Heart right ventricle (tissue), 16 donors: Measurements from ENCODE around the gene ZNF616. TPM values are rescaled to one million over a fixed set of nuclear protein-coding genes. Genes with fewer than 3 reads are reported as not detected.
"Not testable (repeated sequence)": the region's sequence is repeated elsewhere in the genome, so short reads cannot be mapped to it uniquely, and the experiment has no call there.

Experiments used
- ATAC-seq, 8 donors: fragments of 200-7000 bp; cut with Tn5 transposase; one replicate each; pipeline ENCODE4 v1.9.1; 2020; ENCODE audit warnings: mild to moderate bottlenecking in 8 of 8, moderate library complexity in 8 of 8, moderate number of reproducible peaks in 1 of 8
- DNase-seq, 2 donors: peaks; one replicate each; pipeline ENCODE4 v3.0.0-alpha.2; 2020
- H3K27ac ChIP-seq, 10 donors: fragments of 200-600 bp; sonication (generic) in 2 of 10; one replicate each; pipeline versions ENCODE4 v1.5.0 to v1.8.0; 2020 to 2022; ENCODE audit warnings: mild to moderate bottlenecking in 3 of 10
- H3K27me3 ChIP-seq, 7 donors: fragments of 200-600 bp; one replicate each; pipeline ENCODE4 v1.8.0; 2021 to 2022; ENCODE audit warnings: mild to moderate bottlenecking in 2 of 7
- H3K36me3 ChIP-seq, 9 donors: fragments of 200-600 bp; sonication (generic) in 1 of 9; one replicate each; pipeline versions ENCODE4 v1.5.0 to v1.8.0; 2020 to 2022; ENCODE audit warnings: mild to moderate bottlenecking in 2 of 9
- H3K4me1 ChIP-seq, 9 donors: fragments of 200-600 bp; sonication (generic) in 1 of 9; one replicate each; pipeline versions ENCODE4 v1.5.0 to v1.8.0; 2020 to 2022; ENCODE audit warnings: mild to moderate bottlenecking in 4 of 9
- H3K4me3 ChIP-seq, 10 donors: fragments of 200-600 bp; sonication (generic) in 2 of 10; one replicate each; pipeline versions ENCODE4 v1.5.0 to v1.8.0; 2020 to 2022; ENCODE audit warnings: mild to moderate bottlenecking in 7 of 10, moderate library complexity in 2 of 10
- H3K9me3 ChIP-seq, 11 donors: fragments of 200-600 bp in 10 of 11; sonication (generic) in 2 of 11; one replicate each; pipeline versions ENCODE4 v1.5.0 to v1.8.0; 2013 to 2022; ENCODE audit warnings: mild to moderate bottlenecking in 2 of 11, control low read depth in 1 of 11, moderate library complexity in 1 of 11
- WGBS, 2 donors: extraction: QIAGEN DNeasy Blood & Tissue Kit; methylation state at CpG; one replicate each; pipeline ENCODE4 v1.1.7; 2013; ENCODE audit warnings: inconsistent platforms in 1 of 2; 5-methylcytosine and 5-hydroxymethylcytosine counted together
- intact Hi-C, 10 donors: fragments of 100-400 bp; cut with DNase I; formaldehyde crosslinking; loops; one replicate each; pipeline versions ENCODE4 v1.11.1 to v1.14.2; 2022
- polyA plus RNA-seq, 2 donors: library from polyadenylated mRNA; stranded (reverse); fragments of 200-250 nt; gene quantifications; one replicate each; pipeline ENCODE4 v1.2.3, GENCODE V29; 2013
- total RNA-seq, 10 donors: library from RNA; stranded (reverse); fragmentation: NEBNext Ultra II Directional in 3 of 10; extraction: Animal tissue kit (Norgen Biotek cat#: 25700) in 3 of 10; gene quantifications; one replicate each; pipeline versions ENCODE4 v1.2.1 to v1.2.4, GENCODE V29; 2021 to 2023
- TF ChIP-seq, protein P1 (sequence below), 9 donors: fragments of 200-600 bp; sonication (generic) in 2 of 9; IDR thresholded peaks; one replicate each; pipeline versions ENCODE4 v1.5.0 to v1.8.0; 2021 to 2022; ENCODE audit warnings: antibody characterized with exemption in 9 of 9, mild to moderate bottlenecking in 5 of 9, moderate library complexity in 1 of 9
- donor health status: Arrhythmogenic right ventricular cardiomyopathy.
- donor health status: ischemic (EF 13 %, LVEDD 7.1; RV severe dilation, severe dysfunction).
- donor health status: healthy with polysubstance abuse.
- donor health status: DM: no; HTN: yes; CAD: no.
- donor health status: DM: no; HTN: no; CAD: no.
- donor health status: ischemic (EF 25% LVEDD 6.9; RV normal size, moderate dysfunction).
- donor health status: ischemic (EF 25% LVEDD 5.7; RV mildly dilated, moderate dysfunction).
- donor health status: healthy.
- donor health status: DM: yes; HTN: yes; CAD: no.
- donor health status: Ischemic cardiomyopathy.
- donor health status: ischemic (EF 35%, LVEDD 5.7; RV mildly dilated, moderate dysfunction).
- donor health status: nonischemic (EF 11% LVEDD 7.7; RV severe dilation, severe dysfunction).
- donor health status: DM: yes; HTN: yes; CAD: no.
- donor health status: PGD.
- donor health status: ischemic (EF 29% LVEDD 5.4; RV normal size, mild dysfunction).
- donor health status: nonischemic (EF 23%, LVEDD 6.1; RV moderate dilation, normal function).

Gene ZNF616
- total and polyA plus RNA-seq, 12 donors: 1.6 to 8.0 (median 6.3) TPM

DNA sequence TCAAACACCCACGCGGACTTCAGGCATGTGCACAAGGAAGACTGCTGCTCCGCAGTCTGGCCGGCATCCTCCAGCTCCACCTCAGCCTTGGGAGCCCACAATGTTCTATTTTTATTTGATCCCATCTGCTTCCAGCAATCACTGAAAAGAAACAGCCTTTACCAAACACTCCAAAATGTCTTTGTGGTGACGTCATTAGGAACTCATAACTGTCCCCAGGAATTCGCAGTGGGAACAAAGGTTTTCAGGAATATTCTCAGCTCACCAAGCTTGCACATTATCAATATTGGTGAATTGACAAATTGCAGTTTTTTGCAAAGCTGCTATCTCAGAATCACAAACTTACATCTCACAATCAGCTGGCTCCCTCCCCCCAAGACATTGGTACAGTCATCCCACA is 29.0 kb downstream of the ZNF616 start:
- DNase-seq: no peak

DNA sequence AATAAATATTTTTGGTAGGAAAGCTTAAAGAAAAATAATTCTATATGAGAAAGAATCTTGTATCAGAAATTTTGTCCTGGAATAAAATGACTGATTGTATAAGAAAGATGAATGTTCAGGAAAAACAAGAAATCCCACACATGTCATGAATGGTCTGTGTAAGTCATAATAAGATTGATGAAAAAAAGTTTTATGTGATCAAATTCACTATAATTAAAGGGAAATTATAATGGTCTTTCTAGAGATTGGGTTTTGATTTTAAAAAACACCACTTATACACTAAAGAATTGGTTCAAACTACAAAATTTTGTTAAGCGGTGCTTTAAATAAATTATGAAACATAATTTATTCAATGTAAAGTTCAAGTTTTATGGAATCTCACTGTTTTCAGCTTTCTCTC is 37.0 kb downstream of the ZNF616 start:
- Histone ChIP-seq H3K27ac (no peak overlapping the region), H3K4me3 (no peak overlapping the region), H3K27me3 (no peaks in the 10 kb centered on the region), H3K36me3 (no peaks in the 10 kb centered on the region), H3K4me1 (no peaks in the 10 kb centered on the region), H3K9me3 (peaks cover 0 to 97% (median 10%) of the 10 kb centered on the region in 11 donors)
- DNase-seq (no peak), ATAC-seq (no peak)
- TF ChIP-seq, protein P1, sequence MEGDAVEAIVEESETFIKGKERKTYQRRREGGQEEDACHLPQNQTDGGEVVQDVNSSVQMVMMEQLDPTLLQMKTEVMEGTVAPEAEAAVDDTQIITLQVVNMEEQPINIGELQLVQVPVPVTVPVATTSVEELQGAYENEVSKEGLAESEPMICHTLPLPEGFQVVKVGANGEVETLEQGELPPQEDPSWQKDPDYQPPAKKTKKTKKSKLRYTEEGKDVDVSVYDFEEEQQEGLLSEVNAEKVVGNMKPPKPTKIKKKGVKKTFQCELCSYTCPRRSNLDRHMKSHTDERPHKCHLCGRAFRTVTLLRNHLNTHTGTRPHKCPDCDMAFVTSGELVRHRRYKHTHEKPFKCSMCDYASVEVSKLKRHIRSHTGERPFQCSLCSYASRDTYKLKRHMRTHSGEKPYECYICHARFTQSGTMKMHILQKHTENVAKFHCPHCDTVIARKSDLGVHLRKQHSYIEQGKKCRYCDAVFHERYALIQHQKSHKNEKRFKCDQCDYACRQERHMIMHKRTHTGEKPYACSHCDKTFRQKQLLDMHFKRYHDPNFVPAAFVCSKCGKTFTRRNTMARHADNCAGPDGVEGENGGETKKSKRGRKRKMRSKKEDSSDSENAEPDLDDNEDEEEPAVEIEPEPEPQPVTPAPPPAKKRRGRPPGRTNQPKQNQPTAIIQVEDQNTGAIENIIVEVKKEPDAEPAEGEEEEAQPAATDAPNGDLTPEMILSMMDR (IDR thresholded peaks at IDR 0.05): no peak
- intact Hi-C loops: no loop called here
- 96 to 99% methylated on average over 1 of the region's 1 CpG for WGBS, 2 donors

More for the DNA sequence above, 29.0 kb downstream of the ZNF616 start:
- Histone ChIP-seq H3K36me3 (peaks cover 0 to 28% (median 16%) of the 10 kb centered on the region in 9 donors), H3K9me3 (peaks cover 12 to 100% (median 80%) of the 10 kb centered on the region in 11 donors), H3K27ac (no peak overlapping the region), H3K4me1 (no peaks in the 10 kb centered on the region), H3K4me3 (no peak overlapping the region), H3K27me3 (no peaks in the 10 kb centered on the region)
- intact Hi-C loops: loop anchor here in 1 of 10 donors (10.0 kb wide), 1 partner anchor 136 kb away; no protein-coding TSS in a partner anchor
- TF ChIP-seq, protein P1 (IDR thresholded peaks at IDR 0.05): no peak
- 89 to 91% methylated on average over 6 of the region's 6 CpGs for WGBS, 2 donors
- ATAC-seq: no peak

DNA sequence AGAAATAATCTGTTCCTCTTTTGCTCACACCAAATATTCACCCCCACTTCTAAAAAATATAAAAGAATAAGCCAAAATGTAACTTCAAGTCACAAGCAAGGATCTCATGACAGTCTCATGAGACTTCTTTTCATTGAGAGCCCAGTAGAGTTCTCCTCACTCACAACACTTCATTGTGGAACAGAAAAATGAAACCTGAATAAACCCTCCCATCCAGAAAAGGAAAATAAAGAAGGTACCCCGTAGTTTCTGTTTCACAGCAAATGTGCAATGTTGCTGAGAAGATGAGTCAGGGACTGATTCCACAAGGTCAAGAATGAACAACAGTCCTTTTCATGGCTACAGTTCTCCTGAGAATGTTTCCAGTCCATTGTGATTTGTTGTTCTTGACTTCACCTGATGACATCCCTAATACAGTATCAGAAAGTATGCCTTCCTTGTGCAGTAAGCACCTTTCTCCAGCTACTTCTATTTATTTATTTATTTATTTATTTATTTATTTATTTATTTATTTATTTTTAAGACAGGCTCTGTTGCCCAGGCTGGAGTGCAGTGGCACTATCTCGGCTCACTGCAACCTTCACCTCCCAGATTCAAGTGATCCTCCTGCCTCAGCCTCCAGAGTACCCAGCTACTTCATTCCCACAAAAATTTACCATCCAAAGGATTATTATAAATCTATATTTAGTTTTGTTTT is 37.7 kb downstream of the ZNF616 start:
- WGBS, 2 donors: 76 to 85% methylated on average over 2 of the region's 2 CpGs
- Histone ChIP-seq H3K36me3 (no peaks in the 10 kb centered on the region), H3K9me3 (peaks cover 0 to 97% (median 11%) of the 10 kb centered on the region in 11 donors), H3K27ac (no peak overlapping the region), H3K4me1 (no peaks in the 10 kb centered on the region), H3K4me3 (no peak overlapping the region), H3K27me3 (no peaks in the 10 kb centered on the region)
- TF ChIP-seq, protein P1 (IDR thresholded peaks at IDR 0.05): no peak
- DNase-seq (no peak), ATAC-seq (no peak)
- intact Hi-C loops: no loop called here

DNA sequence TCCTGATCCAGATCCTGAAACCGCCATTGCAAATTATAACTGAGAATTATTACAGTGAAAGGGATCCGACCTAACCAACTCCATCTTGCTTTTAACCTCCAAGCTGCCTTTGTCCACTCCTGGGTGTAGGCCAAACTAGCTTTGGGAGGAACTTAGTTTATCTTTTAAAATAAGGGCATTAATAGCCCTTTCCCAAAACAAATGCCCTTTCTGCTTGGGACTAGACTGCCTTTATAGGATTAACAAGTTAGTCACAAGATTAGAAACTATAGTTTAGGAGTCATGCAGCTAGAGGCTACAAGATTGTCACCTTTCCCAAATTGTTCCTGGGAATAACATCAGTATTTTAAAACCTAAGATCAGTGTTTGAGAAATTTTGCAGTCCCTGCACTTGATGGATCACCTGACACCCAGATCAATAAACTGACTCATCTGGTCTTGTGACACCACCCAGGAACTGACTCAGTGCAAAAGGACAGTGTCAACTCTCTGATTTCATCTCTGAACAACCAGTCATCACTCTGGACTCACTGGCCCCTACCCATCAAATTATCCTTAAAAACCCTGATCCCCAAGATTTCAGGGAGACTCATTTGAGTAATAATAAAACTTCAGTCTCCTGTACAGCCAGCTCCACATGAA is 40.1 kb downstream of the ZNF616 start:
- Histone ChIP-seq H3K4me3 (no peak overlapping the region), H3K27ac (no peak overlapping the region), H3K4me1 (peaks cover 0 to 6% (median 2%) of the 10 kb centered on the region in 9 donors), H3K27me3 (no peaks in the 10 kb centered on the region), H3K36me3 (no peaks in the 10 kb centered on the region), H3K9me3 (peaks cover 0 to 86% (median 16%) of the 10 kb centered on the region in 11 donors)
- intact Hi-C loops: loop anchor here in 1 of 10 donors (5.0 kb wide), 1 partner anchor 52 kb away; the partner anchor contains the start of gene ZNF432
- ATAC-seq (no peak), DNase-seq (no peak)
- WGBS, 2 donors: 85 to 86% methylated on average over 2 of the region's 2 CpGs
- TF ChIP-seq, protein P1 (IDR thresholded peaks at IDR 0.05): no peak

DNA sequence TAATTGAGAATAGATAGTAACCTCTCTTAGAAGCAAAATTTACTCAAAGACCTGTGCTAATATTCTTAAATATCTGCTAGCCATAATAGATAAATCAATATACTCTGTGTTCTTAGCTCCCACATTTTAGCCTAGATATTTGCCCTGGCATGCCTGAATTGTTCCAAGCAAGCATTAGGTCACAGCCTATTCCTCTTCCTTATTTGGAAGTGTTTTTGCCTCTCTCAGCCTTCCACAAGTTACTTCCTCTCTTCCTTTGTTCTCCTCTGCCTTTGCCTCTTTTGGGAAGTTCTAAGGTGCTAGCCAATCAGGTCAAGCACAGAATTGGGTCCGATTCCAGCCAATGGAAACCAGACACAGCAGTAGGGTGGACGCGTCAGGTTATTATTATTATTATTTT is 43.3 kb downstream of the ZNF616 start:
- Histone ChIP-seq H3K4me1 (peaks cover 6 to 30% (median 21%) of the 10 kb centered on the region in 9 donors), H3K27ac (peak overlapping the region in 5 of 10 donors; percentile 4 to 88 (median 49)), H3K36me3 (peaks cover 0 to 24% (median 11%) of the 10 kb centered on the region in 9 donors), H3K9me3 (peaks cover 0 to 73% (median 13%) of the 10 kb centered on the region in 11 donors)
- H3K4me3 ChIP-seq, ATAC-seq, DNase-seq, H3K27me3 ChIP-seq: not testable (repeated sequence)
- intact Hi-C loops: loop anchor here in 1 of 10 donors (5.0 kb wide), 1 partner anchor 49 kb away; the partner anchor contains the start of gene ZNF432
- 82 to 96% methylated on average over 3 of the region's 3 CpGs for WGBS, 2 donors
